ENCODE results near the gene LDLRAD3. TPM values are rescaled to one million over a fixed set of nuclear protein-coding genes. Genes with fewer than 3 reads are reported as not detected.
A peak's percentile ranks its signal among the peaks of the same experiment; 100 is the strongest.

LDLRAD3 gene
- polyA plus RNA-seq, 2 donors = 4.8 to 5.1 TPM

GRCh38 chr11:35998634-35999033 lies 54.8 kb downstream of the LDLRAD3 start:
- no peaks in the 10 kb centered on the region for H3K27me3 ChIP-seq (ENCODE audit: control insufficient read depth in 1 of 2, insufficient read depth in 2 of 2, low read length in 2 of 2)
- H3K36me3 ChIP-seq (ENCODE audit: control insufficient read depth in 2 of 2, insufficient read depth in 2 of 2, low read length in 1 of 2) = no peaks in the 10 kb centered on the region
- peaks cover 0 to 6% of the 10 kb centered on the region in 2 donors for H3K4me1 ChIP-seq (ENCODE audit: control insufficient read depth in 2 of 2, insufficient read depth in 2 of 2, low read length in 1 of 2)
- H3K4me3 ChIP-seq (ENCODE audit: low read depth in 1 of 2, low read length in 2 of 2) = no peak overlapping the region
- WGBS, 2 donors = 80 to 87% methylated on average over 6 of the region's 6 CpGs
- H3K27ac ChIP-seq (ENCODE audit: low read depth in 2 of 2, low read length in 1 of 2) = no peak overlapping the region
- H3K9me3 ChIP-seq (ENCODE audit: control insufficient read depth in 2 of 2, insufficient read depth in 1 of 2, low read depth in 1 of 2, low read length in 1 of 2) = no peaks in the 10 kb centered on the region

- H3K27ac ChIP-seq (ENCODE audit: low read depth in 2 of 2, low read length in 1 of 2) = peak overlapping the region; percentile 40 to 77
- peaks cover 0 to 2% of the 10 kb centered on the region in 2 donors for H3K9me3 ChIP-seq (ENCODE audit: control insufficient read depth in 2 of 2, insufficient read depth in 1 of 2, low read depth in 1 of 2, low read length in 1 of 2)
- no peaks in the 10 kb centered on the region for H3K27me3 ChIP-seq (ENCODE audit: control insufficient read depth in 1 of 2, insufficient read depth in 2 of 2, low read length in 2 of 2)
- H3K4me3 ChIP-seq (ENCODE audit: low read depth in 1 of 2, low read length in 2 of 2) = no peak overlapping the region
- H3K36me3 ChIP-seq (ENCODE audit: control insufficient read depth in 2 of 2, insufficient read depth in 2 of 2, low read length in 1 of 2) = no peaks in the 10 kb centered on the region
- peaks cover 0 to 6% of the 10 kb centered on the region in 2 donors for H3K4me1 ChIP-seq (ENCODE audit: control insufficient read depth in 2 of 2, insufficient read depth in 2 of 2, low read length in 1 of 2)
- 64 to 69% methylated on average over 6 of the region's 6 CpGs for WGBS, 2 donors
Observed at GRCh38 chr11:36000616-36001190, 56.8 kb downstream of the LDLRAD3 start.

- H3K4me3 ChIP-seq (ENCODE audit: low read depth in 1 of 2, low read length in 2 of 2) = no peak overlapping the region
- peaks cover 0 to 2% of the 10 kb centered on the region in 2 donors for H3K9me3 ChIP-seq (ENCODE audit: control insufficient read depth in 2 of 2, insufficient read depth in 1 of 2, low read depth in 1 of 2, low read length in 1 of 2)
- no peaks in the 10 kb centered on the region for H3K27me3 ChIP-seq (ENCODE audit: control insufficient read depth in 1 of 2, insufficient read depth in 2 of 2, low read length in 2 of 2)
- no peak overlapping the region for H3K27ac ChIP-seq (ENCODE audit: low read depth in 2 of 2, low read length in 1 of 2)
- no peaks in the 10 kb centered on the region for H3K36me3 ChIP-seq (ENCODE audit: control insufficient read depth in 2 of 2, insufficient read depth in 2 of 2, low read length in 1 of 2)
- H3K4me1 ChIP-seq (ENCODE audit: control insufficient read depth in 2 of 2, insufficient read depth in 2 of 2, low read length in 1 of 2) = peaks cover 0 to 6% of the 10 kb centered on the region in 2 donors
- 55 to 66% methylated on average over 6 of the region's 6 CpGs for WGBS, 2 donors
Observed at GRCh38 chr11:36002196-36002595, 58.3 kb downstream of the LDLRAD3 start.

- 69 to 82% methylated on average over 3 of the region's 3 CpGs for WGBS, 2 donors
Observed at GRCh38 chr11:36002796-36003195, 58.9 kb downstream of the LDLRAD3 start.

GRCh38 chr11:36006556-36006955 lies 62.7 kb downstream of the LDLRAD3 start:
- H3K4me3 ChIP-seq (ENCODE audit: low read depth in 1 of 2, low read length in 2 of 2) = no peak overlapping the region
- 79 to 84% methylated on average over 3 of the region's 3 CpGs for WGBS, 2 donors
- H3K36me3 ChIP-seq (ENCODE audit: control insufficient read depth in 2 of 2, insufficient read depth in 2 of 2, low read length in 1 of 2) = no peaks in the 10 kb centered on the region
- H3K4me1 ChIP-seq (ENCODE audit: control insufficient read depth in 2 of 2, insufficient read depth in 2 of 2, low read length in 1 of 2) = peaks cover 0 to 3% of the 10 kb centered on the region in 2 donors
- H3K9me3 ChIP-seq (ENCODE audit: control insufficient read depth in 2 of 2, insufficient read depth in 1 of 2, low read depth in 1 of 2, low read length in 1 of 2) = peaks cover 0 to 2% of the 10 kb centered on the region in 2 donors
- no peaks in the 10 kb centered on the region for H3K27me3 ChIP-seq (ENCODE audit: control insufficient read depth in 1 of 2, insufficient read depth in 2 of 2, low read length in 2 of 2)
- no peak overlapping the region for H3K27ac ChIP-seq (ENCODE audit: low read depth in 2 of 2, low read length in 1 of 2)

More at GRCh38 chr11:36002796-36003195, 58.9 kb downstream of the LDLRAD3 start:
- H3K4me3 ChIP-seq (ENCODE audit: low read depth in 1 of 2, low read length in 2 of 2) = no peak overlapping the region
- H3K4me1 ChIP-seq (ENCODE audit: control insufficient read depth in 2 of 2, insufficient read depth in 2 of 2, low read length in 1 of 2) = peaks cover 0 to 6% of the 10 kb centered on the region in 2 donors
- H3K9me3 ChIP-seq (ENCODE audit: control insufficient read depth in 2 of 2, insufficient read depth in 1 of 2, low read depth in 1 of 2, low read length in 1 of 2) = peaks cover 0 to 2% of the 10 kb centered on the region in 2 donors
- H3K27ac ChIP-seq (ENCODE audit: low read depth in 2 of 2, low read length in 1 of 2) = no peak overlapping the region
- no peaks in the 10 kb centered on the region for H3K27me3 ChIP-seq (ENCODE audit: control insufficient read depth in 1 of 2, insufficient read depth in 2 of 2, low read length in 2 of 2)
- H3K36me3 ChIP-seq (ENCODE audit: control insufficient read depth in 2 of 2, insufficient read depth in 2 of 2, low read length in 1 of 2) = no peaks in the 10 kb centered on the region

- Histone ChIP-seq H3K4me1 (ENCODE audit: control insufficient read depth in 2 of 2, insufficient read depth in 2 of 2, low read length in 1 of 2) (peaks cover 0 to 3% of the 10 kb centered on the region in 2 donors), H3K36me3 (ENCODE audit: control insufficient read depth in 2 of 2, insufficient read depth in 2 of 2, low read length in 1 of 2) (no peaks in the 10 kb centered on the region), H3K9me3 (ENCODE audit: control insufficient read depth in 2 of 2, insufficient read depth in 1 of 2, low read depth in 1 of 2, low read length in 1 of 2) (peaks cover 0 to 2% of the 10 kb centered on the region in 2 donors), H3K27me3 (ENCODE audit: control insufficient read depth in 1 of 2, insufficient read depth in 2 of 2, low read length in 2 of 2) (no peaks in the 10 kb centered on the region), H3K4me3 (ENCODE audit: low read depth in 1 of 2, low read length in 2 of 2) (no peak overlapping the region), H3K27ac (ENCODE audit: low read depth in 2 of 2, low read length in 1 of 2) (no peak overlapping the region)
- 80 to 88% methylated on average over 8 of the region's 8 CpGs for WGBS, 2 donors
Observed at GRCh38 chr11:36007127-36007655, 63.3 kb downstream of the LDLRAD3 start.

- Histone ChIP-seq H3K4me1 (ENCODE audit: control insufficient read depth in 2 of 2, insufficient read depth in 2 of 2, low read length in 1 of 2) (no peaks in the 10 kb centered on the region), H3K27ac (ENCODE audit: low read depth in 2 of 2, low read length in 1 of 2) (no peak overlapping the region), H3K4me3 (ENCODE audit: low read depth in 1 of 2, low read length in 2 of 2) (no peak overlapping the region), H3K9me3 (ENCODE audit: control insufficient read depth in 2 of 2, insufficient read depth in 1 of 2, low read depth in 1 of 2, low read length in 1 of 2) (peaks cover 0 to 2% of the 10 kb centered on the region in 2 donors), H3K36me3 (ENCODE audit: control insufficient read depth in 2 of 2, insufficient read depth in 2 of 2, low read length in 1 of 2) (no peaks in the 10 kb centered on the region), H3K27me3 (ENCODE audit: control insufficient read depth in 1 of 2, insufficient read depth in 2 of 2, low read length in 2 of 2) (no peaks in the 10 kb centered on the region)
- WGBS, 2 donors = 75% methylated on average over 3 of the region's 3 CpGs
Observed at GRCh38 chr11:36008584-36008983, 64.7 kb downstream of the LDLRAD3 start.

- H3K4me1 ChIP-seq (ENCODE audit: control insufficient read depth in 2 of 2, insufficient read depth in 2 of 2, low read length in 1 of 2) = peaks cover 0 to 3% of the 10 kb centered on the region in 2 donors
- H3K36me3 ChIP-seq (ENCODE audit: control insufficient read depth in 2 of 2, insufficient read depth in 2 of 2, low read length in 1 of 2) = no peaks in the 10 kb centered on the region
- H3K27me3 ChIP-seq (ENCODE audit: control insufficient read depth in 1 of 2, insufficient read depth in 2 of 2, low read length in 2 of 2) = no peaks in the 10 kb centered on the region
- 24 to 50% methylated on average over 4 of the region's 4 CpGs for WGBS, 2 donors
- peaks cover 0 to 2% of the 10 kb centered on the region in 2 donors for H3K9me3 ChIP-seq (ENCODE audit: control insufficient read depth in 2 of 2, insufficient read depth in 1 of 2, low read depth in 1 of 2, low read length in 1 of 2)
- no peak overlapping the region for H3K27ac ChIP-seq (ENCODE audit: low read depth in 2 of 2, low read length in 1 of 2)
- no peak overlapping the region for H3K4me3 ChIP-seq (ENCODE audit: low read depth in 1 of 2, low read length in 2 of 2)
Observed at GRCh38 chr11:36009473-36009872, 65.6 kb downstream of the LDLRAD3 start.

GRCh38 chr11:36010010-36010740 lies 66.3 kb downstream of the LDLRAD3 start:
- no peak overlapping the region for H3K4me3 ChIP-seq (ENCODE audit: low read depth in 1 of 2, low read length in 2 of 2)
- H3K27me3 ChIP-seq (ENCODE audit: control insufficient read depth in 1 of 2, insufficient read depth in 2 of 2, low read length in 2 of 2) = no peaks in the 10 kb centered on the region
- H3K4me1 ChIP-seq (ENCODE audit: control insufficient read depth in 2 of 2, insufficient read depth in 2 of 2, low read length in 1 of 2) = peaks cover 0 to 4% of the 10 kb centered on the region in 2 donors
- WGBS, 2 donors = 43 to 59% methylated on average over 2 of the region's 2 CpGs
- no peaks in the 10 kb centered on the region for H3K9me3 ChIP-seq (ENCODE audit: control insufficient read depth in 2 of 2, insufficient read depth in 1 of 2, low read depth in 1 of 2, low read length in 1 of 2)
- no peaks in the 10 kb centered on the region for H3K36me3 ChIP-seq (ENCODE audit: control insufficient read depth in 2 of 2, insufficient read depth in 2 of 2, low read length in 1 of 2)
- peak overlapping the region in 1 of 2 donors; percentile 48 for H3K27ac ChIP-seq (ENCODE audit: low read depth in 2 of 2, low read length in 1 of 2)
